GM18505 (cell line): Measurements from ENCODE around the gene NIN.

Source experiments
- ATAC-seq: cut with Tn5 transposase; IDR thresholded peaks from one replicate; pipeline ENCODE4 v1.9.1; 2021; ENCODE audit not compliant: unreplicated experiment
- POLR2A ChIP-seq: IDR thresholded peaks from 4 replicates; pipeline ENCODE4 v1.6.1; 2011; ENCODE audit warnings: borderline replicate concordance; ENCODE audit not compliant: insufficient read depth, insufficient read length; ENCODE audit errors: extremely low read depth

Gene NIN

GRCh38 chr14:50853891-50854290 lies 22.9 kb upstream of the NIN start:
- no peak for ATAC-seq
- no peak for TF ChIP-seq POLR2A

- no peak for ATAC-seq
- TF ChIP-seq POLR2A, result no peak
These were observed 15.4 kb upstream of the NIN start for GRCh38 chr14:50846226-50846880.

GRCh38 chr14:50845166-50845565 lies 14.2 kb upstream of the NIN start:
- ATAC-seq, result no peak
- TF ChIP-seq POLR2A, result no peak

GRCh38 chr14:50844391-50844790 lies 13.4 kb upstream of the NIN start:
- no peak for TF ChIP-seq POLR2A
- ATAC-seq, result no peak

- no peak for ATAC-seq
- no peak for TF ChIP-seq POLR2A
These were observed 8.7 kb upstream of the NIN start for GRCh38 chr14:50839691-50840090.

GRCh38 chr14:50839048-50839447 lies 8.1 kb upstream of the NIN start:
- ATAC-seq, result peak; percentile 49
- no peak for TF ChIP-seq POLR2A

GRCh38 chr14:50837850-50838470 lies 7.0 kb upstream of the NIN start:
- no peak for ATAC-seq
- TF ChIP-seq POLR2A, result no peak

- no peak for ATAC-seq
- no peak for TF ChIP-seq POLR2A
These were observed 6.3 kb upstream of the NIN start for GRCh38 chr14:50837271-50837670.

- no peak for TF ChIP-seq POLR2A
- ATAC-seq, result no peak
These were observed 5.6 kb upstream of the NIN start for GRCh38 chr14:50836515-50836914.

- no peak for ATAC-seq
- no peak for TF ChIP-seq POLR2A
These were observed 4.3 kb upstream of the NIN start for GRCh38 chr14:50835280-50835679.

- ATAC-seq, result no peak
These were observed 3.9 kb upstream of the NIN start for GRCh38 chr14:50834802-50835276.

GRCh38 chr14:50832935-50833630 lies 2.1 kb upstream of the NIN start:
- no peak for TF ChIP-seq POLR2A
- ATAC-seq, result no peak

More at GRCh38 chr14:50834802-50835276, 3.9 kb upstream of the NIN start:
- TF ChIP-seq POLR2A, result no peak

GRCh38 chr14:50831726-50832168 lies 785 bp upstream of the NIN start:
- no peak for TF ChIP-seq POLR2A
- ATAC-seq, result no peak
